K562 (cell line): ENCODE results near the gene SUPT3H. TPM values are rescaled to one million over a fixed set of nuclear protein-coding genes. Genes with fewer than 3 reads are reported as not detected.

Experiments
- ATAC-seq: fragments of 200-7000 bp; cut with Tn5 transposase; 3 replicates; pipeline ENCODE4 v1.9.1; 2020; ENCODE audit warnings: moderate library complexity
- BruUV-seq: library from RNA; stranded (reverse); fragments of 400-500 nt; replicated peaks from 2 replicates; lab custom pipeline; 2021; lab: Mats Ljungman, UMichigan
- CTCF ChIA-PET: fragments of 300-600 bp; formaldehyde crosslinking; extraction: SDS; loops from one replicate; lab custom pipeline; 2021; ENCODE audit warnings: low intra/inter-chr PET ratio; lab: Yijun Ruan, JAX
- POLR2A ChIA-PET: fragments of 300-600, 350-650 bp; sonication (Branson Sonifier 250); formaldehyde crosslinking; extraction: SDS; loops from one replicate; lab custom pipeline; 2021; ENCODE audit warnings: antibody characterized with exemption, inconsistent platforms; lab: Yijun Ruan, JAX
- DNase-seq, 4 experiments: peaks; one replicate each; pipeline versions ENCODE4 v3.0.0 to v3.0.0-alpha.2; 2011 to 2018; ENCODE audit warnings: low spot score in 3 of 4, mixed read lengths in 3 of 4; ENCODE audit errors: extremely low read depth in 1 of 4
- FAIRE-seq: peaks from 2 replicates; lab custom pipeline; 2011; peaks lifted over from hg19 to GRCh38; lab: Jason Lieb, UNC
- H2AFZ ChIP-seq: 2 replicates; pipeline ENCODE4 v1.6.0; 2011; ENCODE audit warnings: low read depth, low read length, control low read depth, inconsistent platforms
- H3K27ac ChIP-seq: fragments of 200-600 bp; 3 replicates; pipeline ENCODE4 v1.8.0; 2011; ENCODE audit warnings: low read depth, mild to moderate bottlenecking, control low read depth, inconsistent platforms, low read length, moderate library complexity, mixed read lengths; ENCODE audit errors: extremely low read depth
- H3K27me3 ChIP-seq, 2 experiments: fragments of 300-600 bp in 1 of 2; 2 replicates in 1 of 2; 3 replicates in 1 of 2; pipeline versions ENCODE4 v1.6.0 to v1.8.0; 2011; ENCODE audit warnings: inconsistent platforms in 2 of 2, low read length in 2 of 2, mild to moderate bottlenecking in 1 of 2, mixed read lengths in 1 of 2, moderate library complexity in 1 of 2; ENCODE audit not compliant: control insufficient read depth in 2 of 2, insufficient read depth in 2 of 2
- H3K36me3 ChIP-seq: fragments of 300-600 bp; 3 replicates; pipeline ENCODE4 v1.8.0; 2011; ENCODE audit warnings: mild to moderate bottlenecking, low read length, inconsistent platforms; ENCODE audit not compliant: control insufficient read depth, insufficient read depth
- H3K4me1 ChIP-seq, 2 experiments: fragments of 200-600 bp in 1 of 2; replicated peaks in 1 of 2; 2 replicates in 1 of 2; 3 replicates in 1 of 2; pipeline versions ENCODE4 v1.5.1 to v1.8.0; 2011; ENCODE audit warnings: inconsistent platforms in 2 of 2, low read length in 2 of 2, mild to moderate bottlenecking in 1 of 2, mixed read lengths in 1 of 2, moderate library complexity in 1 of 2; ENCODE audit not compliant: control insufficient read depth in 2 of 2, insufficient read depth in 2 of 2
- H3K4me2 ChIP-seq: 2 replicates; pipeline ENCODE4 v1.6.1; 2011; ENCODE audit warnings: low read length, control low read depth, inconsistent platforms, mixed read lengths; ENCODE audit not compliant: insufficient read depth
- H3K4me3 ChIP-seq: fragments of 200-600 bp; sonication (generic), shearing (Covaris generic); 2 replicates; pipeline ENCODE4 v1.5.1; 2016; ENCODE audit warnings: control low read depth, inconsistent platforms
- H3K79me2 ChIP-seq: fragments of 200-600 bp; 3 replicates; pipeline ENCODE4 v1.8.0; 2011; ENCODE audit warnings: low read length, inconsistent platforms; ENCODE audit not compliant: control insufficient read depth, insufficient read depth
- H3K9ac ChIP-seq, 2 experiments: 2 replicates each; pipeline versions ENCODE4 v1.6.0 to v1.6.1; 2011; ENCODE audit warnings: low read depth in 2 of 2, low read length in 2 of 2, control low read depth in 1 of 2, inconsistent platforms in 1 of 2, mild to moderate bottlenecking in 1 of 2, mixed read lengths in 1 of 2; ENCODE audit not compliant: insufficient read depth in 1 of 2
- H3K9me1 ChIP-seq: one replicate; pipeline ENCODE4 v1.6.0; 2011; ENCODE audit warnings: inconsistent platforms, mild to moderate bottlenecking, low read length, moderate library complexity; ENCODE audit not compliant: control insufficient read depth, insufficient read depth
- H3K9me3 ChIP-seq: replicated peaks from 2 replicates; pipeline ENCODE4 v1.5.1; 2011; ENCODE audit warnings: low read depth, low read length, inconsistent platforms; ENCODE audit not compliant: control insufficient read depth, insufficient read depth
- H4K20me1 ChIP-seq: replicated peaks from 2 replicates; pipeline ENCODE4 v1.6.1; 2011; ENCODE audit warnings: low read length, inconsistent platforms, mixed read lengths; ENCODE audit not compliant: control insufficient read depth, insufficient read depth
- ARID2 ChIP-seq: fragments of 450-650 bp; IDR thresholded peaks from 2 replicates; pipeline ENCODE4 v1.6.1; 2017; ENCODE audit warnings: antibody characterized with exemption, mild to moderate bottlenecking
- CTBP1 ChIP-seq: fragments of 450-650 bp; IDR thresholded peaks from 2 replicates; pipeline ENCODE4 v1.6.1; 2016; ENCODE audit warnings: borderline replicate concordance
- EHMT2 ChIP-seq: fragments of 450-650 bp; IDR thresholded peaks from 2 replicates; pipeline ENCODE4 v1.6.1; 2018; ENCODE audit warnings: antibody characterized with exemption
- KLF10 ChIP-seq: fragments of 250-450 bp; sonication (Bioruptor Pico); IDR thresholded peaks from 2 replicates; pipeline ENCODE4 v1.6.1; 2021; ENCODE audit warnings: matching md5 sums
- POLR2B ChIP-seq: fragments of 450-650 bp; IDR thresholded peaks from 2 replicates; pipeline ENCODE4 v1.6.1; 2018; ENCODE audit warnings: low read depth; ENCODE audit not compliant: partially characterized antibody
- PURB ChIP-seq: sonication (generic); formaldehyde crosslinking; IDR thresholded peaks from 2 replicates; pipeline ENCODE4 v1.9.0; 2021; ENCODE audit warnings: low read depth, mild to moderate bottlenecking, missing genetic modification reagents
- SMAD4 ChIP-seq: fragments of 250-450 bp; sonication (Bioruptor Pico); conservative IDR thresholded peaks from 2 replicates; pipeline ENCODE4 v1.8.0; 2021; ENCODE audit warnings: inconsistent platforms, mild to moderate bottlenecking, moderate library complexity
- ZNF282 ChIP-seq: sonication (generic); formaldehyde crosslinking; IDR thresholded peaks from 2 replicates; pipeline ENCODE4 v1.8.1; 2023; ENCODE audit warnings: missing genetic modification reagents
- ZNF41 ChIP-seq: fragments of 250-450 bp; sonication (Bioruptor Pico); conservative IDR thresholded peaks from 2 replicates; pipeline ENCODE4 v1.4.0; 2020; ENCODE audit warnings: mild to moderate bottlenecking
- ZNF57 ChIP-seq: fragments of 450-650 bp; formaldehyde crosslinking; IDR thresholded peaks from 2 replicates; pipeline ENCODE4 v1.4.0; 2020; ENCODE audit warnings: mild to moderate bottlenecking, moderate library complexity
- ZNF785 ChIP-seq: fragments of 250-450 bp; sonication (Bioruptor Pico); IDR thresholded peaks from 2 replicates; pipeline ENCODE4 v1.4.0; 2020; ENCODE audit warnings: mild to moderate bottlenecking
- WGBS: fragments of 100-300 bp; shearing (Covaris generic); methylation state at CpG from one replicate; pipeline ENCODE4 v1.1.6; 2016; ENCODE audit warnings: low coverage, mixed read lengths; ENCODE audit not compliant: insufficient coverage; ENCODE audit errors: missing lambda C conversion rate; 5-methylcytosine and 5-hydroxymethylcytosine counted together
- in situ Hi-C: fragments of 300-500 bp; cut with MboI; formaldehyde crosslinking; loops from 4 replicates; pipeline ENCODE4 v1.15.0; 2018; ENCODE audit warnings: inconsistent platforms, mixed read lengths
- intact Hi-C: fragments of 100-400 bp; cut with micrococcal nuclease; formaldehyde crosslinking; loops from 2 replicates; pipeline ENCODE4 v1.14.2; 2022
- polyA plus RNA-seq, 8 experiments: library from polyadenylated mRNA; depleted of rRNA in 4 of 8; stranded (reverse) in 5 of 8; unstranded in 3 of 8; fragments of >200 nt; fragmentation: Nextera tagmentation in 2 of 8; fragmentation: Illumina TruSeq in 1 of 8; extraction: Ambion mirVana in 2 of 8; extraction: Trizol in 1 of 8; gene quantifications; 2 replicates each; pipeline versions ENCODE4 v1.2.1 to v1.2.3, GENCODE V29; 2011 to 2014; ENCODE audit warnings: inconsistent platforms in 1 of 8, missing spikeins in 1 of 8
- total RNA-seq, 7 experiments: library from RNA; depleted of rRNA in 6 of 7; stranded (reverse); fragments of >200 nt in 6 of 7; fragmentation: Illumina TruSeq in 2 of 7; extraction: Trizol in 2 of 7; gene quantifications; 2 replicates each; pipeline versions ENCODE4 v1.2.1 to v1.2.3, GENCODE V29; 2011 to 2021; ENCODE audit warnings: low replicate concordance in 1 of 7
- TF ChIP-seq, protein P1 (sequence below): fragments of 450-650 bp; IDR thresholded peaks from 2 replicates; pipeline ENCODE4 v1.7.1; 2018; ENCODE audit warnings: mild to moderate bottlenecking, low read depth; ENCODE audit not compliant: partially characterized antibody
- TF ChIP-seq, protein P2 (sequence below): fragments of 450-650 bp; formaldehyde crosslinking; IDR thresholded peaks from 2 replicates; pipeline ENCODE4 v1.4.0; 2022; ENCODE audit warnings: missing genetic modification characterization
- TF ChIP-seq, protein P3 (sequence below), 2 experiments: fragments of 450-650 bp; IDR thresholded peaks; 2 replicates each; pipeline ENCODE4 v1.6.1; 2018; ENCODE audit warnings: mild to moderate bottlenecking in 2 of 2, low read depth in 1 of 2; ENCODE audit not compliant: partially characterized antibody in 2 of 2
- TF ChIP-seq, protein P4 (sequence below): fragments of 450-650 bp; IDR thresholded peaks from 2 replicates; pipeline ENCODE4 v1.6.1; 2016; ENCODE audit warnings: missing biosample characterization, missing genetic modification characterization

Gene SUPT3H
- total and polyA plus RNA-seq, 9 of the 15 experiments (the other 6 are each of a cell fraction or from before 2014, with no cell fraction given), result 7.2 to 16.3 (median 11.9) TPM

DNA sequence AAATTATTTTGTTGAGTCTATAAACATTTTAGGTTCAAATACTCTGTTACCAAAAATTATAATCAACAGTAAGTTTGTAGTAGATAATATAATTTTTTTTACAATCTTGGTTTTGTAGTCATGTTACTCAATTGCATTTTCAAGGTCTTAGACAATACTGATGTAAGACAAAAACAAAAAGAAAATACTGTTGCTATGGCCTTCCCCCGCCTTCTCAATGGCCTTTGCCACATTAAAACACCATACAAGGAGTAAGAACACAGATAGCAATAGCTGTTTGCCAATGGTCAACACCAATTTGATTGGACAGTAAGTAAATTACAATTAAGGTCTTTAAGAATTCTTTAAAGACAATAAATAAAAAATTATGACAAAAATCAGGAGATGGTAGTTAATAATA, 540.0 kb downstream of the SUPT3H start:
- BruUV-seq, result no TSS peak
- Histone ChIP-seq H3K9ac (no peak overlapping the region), H3K27ac (no peak overlapping the region), H3K36me3 (no peaks in the 10 kb centered on the region), H2AFZ (no peak overlapping the region), H3K9me3 (no peaks in the 10 kb centered on the region), H3K79me2 (no peaks in the 10 kb centered on the region), H3K4me2 (no peak overlapping the region), H3K9me1 (no peaks in the 10 kb centered on the region), H3K27me3 (no peaks in the 10 kb centered on the region), H3K4me3 (no peak overlapping the region), H3K4me1 (no peaks in the 10 kb centered on the region), H4K20me1 (no peaks in the 10 kb centered on the region)
- POLR2A ChIA-PET, result no interaction called here
- DNase-seq, result no peak
- no peak for FAIRE-seq
- no peak for ATAC-seq
- in situ Hi-C loops, result no loop called here
- WGBS, result 0% methylated on average over 1 of the region's 1 CpG
- CTCF ChIA-PET, result no interaction called here
- intact Hi-C loops, result no loop called here
- TF ChIP-seq EHMT2 (no peak), CTBP1 (no peak), ZNF41 (no peak), ARID2 (no peak), ZNF785 (CRISPR knock-in tag) (no peak), POLR2B (no peak), KLF10 (CRISPR knock-in tag) (no peak), ZNF57 (no peak), ZNF282 (CRISPR knock-in tag) (no peak), SMAD4 (CRISPR knock-in tag) (no peak), PURB (CRISPR knock-in tag) (no peak)
- TF ChIP-seq, protein P1, sequence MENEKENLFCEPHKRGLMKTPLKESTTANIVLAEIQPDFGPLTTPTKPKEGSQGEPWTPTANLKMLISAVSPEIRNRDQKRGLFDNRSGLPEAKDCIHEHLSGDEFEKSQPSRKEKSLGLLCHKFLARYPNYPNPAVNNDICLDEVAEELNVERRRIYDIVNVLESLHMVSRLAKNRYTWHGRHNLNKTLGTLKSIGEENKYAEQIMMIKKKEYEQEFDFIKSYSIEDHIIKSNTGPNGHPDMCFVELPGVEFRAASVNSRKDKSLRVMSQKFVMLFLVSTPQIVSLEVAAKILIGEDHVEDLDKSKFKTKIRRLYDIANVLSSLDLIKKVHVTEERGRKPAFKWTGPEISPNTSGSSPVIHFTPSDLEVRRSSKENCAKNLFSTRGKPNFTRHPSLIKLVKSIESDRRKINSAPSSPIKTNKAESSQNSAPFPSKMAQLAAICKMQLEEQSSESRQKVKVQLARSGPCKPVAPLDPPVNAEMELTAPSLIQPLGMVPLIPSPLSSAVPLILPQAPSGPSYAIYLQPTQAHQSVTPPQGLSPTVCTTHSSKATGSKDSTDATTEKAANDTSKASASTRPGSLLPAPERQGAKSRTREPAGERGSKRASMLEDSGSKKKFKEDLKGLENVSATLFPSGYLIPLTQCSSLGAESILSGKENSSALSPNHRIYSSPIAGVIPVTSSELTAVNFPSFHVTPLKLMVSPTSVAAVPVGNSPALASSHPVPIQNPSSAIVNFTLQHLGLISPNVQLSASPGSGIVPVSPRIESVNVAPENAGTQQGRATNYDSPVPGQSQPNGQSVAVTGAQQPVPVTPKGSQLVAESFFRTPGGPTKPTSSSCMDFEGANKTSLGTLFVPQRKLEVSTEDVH, result no peak
- TF ChIP-seq, protein P2, sequence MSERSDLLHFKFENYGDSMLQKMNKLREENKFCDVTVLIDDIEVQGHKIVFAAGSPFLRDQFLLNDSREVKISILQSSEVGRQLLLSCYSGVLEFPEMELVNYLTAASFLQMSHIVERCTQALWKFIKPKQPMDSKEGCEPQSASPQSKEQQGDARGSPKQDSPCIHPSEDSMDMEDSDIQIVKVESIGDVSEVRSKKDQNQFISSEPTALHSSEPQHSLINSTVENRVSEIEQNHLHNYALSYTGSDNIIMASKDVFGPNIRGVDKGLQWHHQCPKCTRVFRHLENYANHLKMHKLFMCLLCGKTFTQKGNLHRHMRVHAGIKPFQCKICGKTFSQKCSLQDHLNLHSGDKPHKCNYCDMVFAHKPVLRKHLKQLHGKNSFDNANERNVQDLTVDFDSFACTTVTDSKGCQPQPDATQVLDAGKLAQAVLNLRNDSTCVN, result no peak
- TF ChIP-seq, protein P3, sequence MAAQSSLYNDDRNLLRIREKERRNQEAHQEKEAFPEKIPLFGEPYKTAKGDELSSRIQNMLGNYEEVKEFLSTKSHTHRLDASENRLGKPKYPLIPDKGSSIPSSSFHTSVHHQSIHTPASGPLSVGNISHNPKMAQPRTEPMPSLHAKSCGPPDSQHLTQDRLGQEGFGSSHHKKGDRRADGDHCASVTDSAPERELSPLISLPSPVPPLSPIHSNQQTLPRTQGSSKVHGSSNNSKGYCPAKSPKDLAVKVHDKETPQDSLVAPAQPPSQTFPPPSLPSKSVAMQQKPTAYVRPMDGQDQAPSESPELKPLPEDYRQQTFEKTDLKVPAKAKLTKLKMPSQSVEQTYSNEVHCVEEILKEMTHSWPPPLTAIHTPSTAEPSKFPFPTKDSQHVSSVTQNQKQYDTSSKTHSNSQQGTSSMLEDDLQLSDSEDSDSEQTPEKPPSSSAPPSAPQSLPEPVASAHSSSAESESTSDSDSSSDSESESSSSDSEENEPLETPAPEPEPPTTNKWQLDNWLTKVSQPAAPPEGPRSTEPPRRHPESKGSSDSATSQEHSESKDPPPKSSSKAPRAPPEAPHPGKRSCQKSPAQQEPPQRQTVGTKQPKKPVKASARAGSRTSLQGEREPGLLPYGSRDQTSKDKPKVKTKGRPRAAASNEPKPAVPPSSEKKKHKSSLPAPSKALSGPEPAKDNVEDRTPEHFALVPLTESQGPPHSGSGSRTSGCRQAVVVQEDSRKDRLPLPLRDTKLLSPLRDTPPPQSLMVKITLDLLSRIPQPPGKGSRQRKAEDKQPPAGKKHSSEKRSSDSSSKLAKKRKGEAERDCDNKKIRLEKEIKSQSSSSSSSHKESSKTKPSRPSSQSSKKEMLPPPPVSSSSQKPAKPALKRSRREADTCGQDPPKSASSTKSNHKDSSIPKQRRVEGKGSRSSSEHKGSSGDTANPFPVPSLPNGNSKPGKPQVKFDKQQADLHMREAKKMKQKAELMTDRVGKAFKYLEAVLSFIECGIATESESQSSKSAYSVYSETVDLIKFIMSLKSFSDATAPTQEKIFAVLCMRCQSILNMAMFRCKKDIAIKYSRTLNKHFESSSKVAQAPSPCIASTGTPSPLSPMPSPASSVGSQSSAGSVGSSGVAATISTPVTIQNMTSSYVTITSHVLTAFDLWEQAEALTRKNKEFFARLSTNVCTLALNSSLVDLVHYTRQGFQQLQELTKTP (IDR thresholded peaks at IDR 0.05; ENCODE audit: low read depth in 1 of 2, partially characterized antibody in 2 of 2), result no peak
- TF ChIP-seq, protein P4, sequence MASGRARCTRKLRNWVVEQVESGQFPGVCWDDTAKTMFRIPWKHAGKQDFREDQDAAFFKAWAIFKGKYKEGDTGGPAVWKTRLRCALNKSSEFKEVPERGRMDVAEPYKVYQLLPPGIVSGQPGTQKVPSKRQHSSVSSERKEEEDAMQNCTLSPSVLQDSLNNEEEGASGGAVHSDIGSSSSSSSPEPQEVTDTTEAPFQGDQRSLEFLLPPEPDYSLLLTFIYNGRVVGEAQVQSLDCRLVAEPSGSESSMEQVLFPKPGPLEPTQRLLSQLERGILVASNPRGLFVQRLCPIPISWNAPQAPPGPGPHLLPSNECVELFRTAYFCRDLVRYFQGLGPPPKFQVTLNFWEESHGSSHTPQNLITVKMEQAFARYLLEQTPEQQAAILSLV (tag), result no peak
